Measurements from ENCODE around the gene FOXM1. TPM values are rescaled to one million over a fixed set of nuclear protein-coding genes. Genes with fewer than 3 reads are reported as not detected.
A peak's percentile ranks its signal among the peaks of the same experiment; 100 is the strongest.

Gene FOXM1, protein sequence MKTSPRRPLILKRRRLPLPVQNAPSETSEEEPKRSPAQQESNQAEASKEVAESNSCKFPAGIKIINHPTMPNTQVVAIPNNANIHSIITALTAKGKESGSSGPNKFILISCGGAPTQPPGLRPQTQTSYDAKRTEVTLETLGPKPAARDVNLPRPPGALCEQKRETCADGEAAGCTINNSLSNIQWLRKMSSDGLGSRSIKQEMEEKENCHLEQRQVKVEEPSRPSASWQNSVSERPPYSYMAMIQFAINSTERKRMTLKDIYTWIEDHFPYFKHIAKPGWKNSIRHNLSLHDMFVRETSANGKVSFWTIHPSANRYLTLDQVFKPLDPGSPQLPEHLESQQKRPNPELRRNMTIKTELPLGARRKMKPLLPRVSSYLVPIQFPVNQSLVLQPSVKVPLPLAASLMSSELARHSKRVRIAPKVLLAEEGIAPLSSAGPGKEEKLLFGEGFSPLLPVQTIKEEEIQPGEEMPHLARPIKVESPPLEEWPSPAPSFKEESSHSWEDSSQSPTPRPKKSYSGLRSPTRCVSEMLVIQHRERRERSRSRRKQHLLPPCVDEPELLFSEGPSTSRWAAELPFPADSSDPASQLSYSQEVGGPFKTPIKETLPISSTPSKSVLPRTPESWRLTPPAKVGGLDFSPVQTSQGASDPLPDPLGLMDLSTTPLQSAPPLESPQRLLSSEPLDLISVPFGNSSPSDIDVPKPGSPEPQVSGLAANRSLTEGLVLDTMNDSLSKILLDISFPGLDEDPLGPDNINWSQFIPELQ
- 12.7 TPM for total RNA-seq (ENCODE audit: unreplicated experiment)
- long read RNA-seq, partial matches to known transcripts: 0 of 3 reads
- long read RNA-seq, other reads (novel, unspliced or antisense): 3 of 3 reads

- Mint-ChIP-seq H3K36me3 (ENCODE audit: unreplicated experiment) (no peaks in the 10 kb centered on the region), H3K27me3 (ENCODE audit: unreplicated experiment) (no peaks in the 10 kb centered on the region), H3K4me1 (ENCODE audit: low read depth, unreplicated experiment) (peaks cover 9% of the 10 kb centered on the region), H3K9me3 (ENCODE audit: unreplicated experiment) (peaks cover 6% of the 10 kb centered on the region), H3K4me3 (ENCODE audit: unreplicated experiment) (peak within 1 kb of the TSS; percentile 98), H3K27ac (ENCODE audit: unreplicated experiment) (peak within 1 kb of the TSS; percentile 89)
- no peak for TF ChIP-seq CTCF (IDR thresholded peaks at IDR 0.05; ENCODE audit: partially characterized antibody, unreplicated experiment)
- DNase-seq: peak; percentile 92
Observed at GRCh38 chr12:2877047-2877952, at the start of gene FOXM1, which contains the start of gene RHNO1. Gene FOXM1 (minus strand): TSS chr12:2877174. CDS start chr12:2874478, 2,696 bp downstream. Gene RHNO1 (plus strand): TSS chr12:2877223. CDS start chr12:2885367, 8,144 bp downstream.

GRCh38 chr12:2925322-2925995 is 48.5 kb upstream of the FOXM1 start:
- no peak overlapping the region for H3K27ac Mint-ChIP-seq (ENCODE audit: unreplicated experiment)
- no peaks in the 10 kb centered on the region for H3K36me3 Mint-ChIP-seq (ENCODE audit: unreplicated experiment)
- TF ChIP-seq CTCF (IDR thresholded peaks at IDR 0.05; ENCODE audit: partially characterized antibody, unreplicated experiment): no peak
- no peaks in the 10 kb centered on the region for H3K9me3 Mint-ChIP-seq (ENCODE audit: unreplicated experiment)
- DNase-seq: no peak
- H3K4me3 Mint-ChIP-seq (ENCODE audit: unreplicated experiment): no peak overlapping the region
- no peaks in the 10 kb centered on the region for H3K4me1 Mint-ChIP-seq (ENCODE audit: low read depth, unreplicated experiment)
- H3K27me3 Mint-ChIP-seq (ENCODE audit: unreplicated experiment): peaks cover 2% of the 10 kb centered on the region

DNA sequence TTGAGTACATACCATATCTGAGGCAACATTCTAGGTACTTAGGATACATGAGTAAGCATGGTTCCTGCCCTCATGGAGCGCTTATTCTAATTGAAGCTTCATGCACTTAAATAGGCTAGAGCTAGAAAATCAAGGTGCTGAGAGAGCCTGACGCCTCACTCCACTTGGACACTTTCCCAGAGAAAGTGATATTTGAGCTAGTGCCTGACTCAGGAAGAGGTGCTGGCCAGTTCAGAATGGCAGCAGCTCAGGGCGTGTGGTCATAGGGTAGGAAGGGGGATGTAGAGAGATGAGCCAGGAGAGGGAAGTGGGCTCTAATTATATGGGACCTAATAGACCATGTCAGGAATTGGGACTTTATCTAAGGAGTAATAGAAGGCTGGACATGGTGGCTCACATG is 47.0 kb upstream of the FOXM1 start:
- no peak overlapping the region for H3K4me3 Mint-ChIP-seq (ENCODE audit: unreplicated experiment)
- H3K27me3 Mint-ChIP-seq (ENCODE audit: unreplicated experiment): peaks cover 2% of the 10 kb centered on the region
- no peaks in the 10 kb centered on the region for H3K4me1 Mint-ChIP-seq (ENCODE audit: low read depth, unreplicated experiment)
- no peak for TF ChIP-seq CTCF (IDR thresholded peaks at IDR 0.05; ENCODE audit: partially characterized antibody, unreplicated experiment)
- no peak for DNase-seq
- no peaks in the 10 kb centered on the region for H3K36me3 Mint-ChIP-seq (ENCODE audit: unreplicated experiment)
- no peaks in the 10 kb centered on the region for H3K9me3 Mint-ChIP-seq (ENCODE audit: unreplicated experiment)
- no peak overlapping the region for H3K27ac Mint-ChIP-seq (ENCODE audit: unreplicated experiment)

- Mint-ChIP-seq H3K4me1 (ENCODE audit: low read depth, unreplicated experiment) (no peaks in the 10 kb centered on the region), H3K27me3 (ENCODE audit: unreplicated experiment) (peaks cover 4% of the 10 kb centered on the region), H3K4me3 (ENCODE audit: unreplicated experiment) (no peak overlapping the region), H3K36me3 (ENCODE audit: unreplicated experiment) (no peaks in the 10 kb centered on the region), H3K27ac (ENCODE audit: unreplicated experiment) (no peak overlapping the region), H3K9me3 (ENCODE audit: unreplicated experiment) (no peaks in the 10 kb centered on the region)
- no peak for DNase-seq
- no peak for TF ChIP-seq CTCF (IDR thresholded peaks at IDR 0.05; ENCODE audit: partially characterized antibody, unreplicated experiment)
Observed at GRCh38 chr12:2923057-2923456, 46.1 kb upstream of the FOXM1 start.
